Measurements from ENCODE around the gene EIF3L. TPM values are rescaled to one million over a fixed set of nuclear protein-coding genes. Genes with fewer than 3 reads are reported as not detected.

EIF3L gene
- total and polyA plus RNA-seq, 8 donors = 310 to 1,258 (median 1,142) TPM

GRCh38 chr22:37842015-37842793 is 7.0 kb upstream of the EIF3L start:
- Histone ChIP-seq H3K4me3 (no peak overlapping the region), H3K36me3 (peaks cover 0 to 29% of the 10 kb centered on the region in 2 donors), H3K4me1 (peaks cover 12 to 15% of the 10 kb centered on the region in 2 donors), H3K27me3 (no peaks in the 10 kb centered on the region), H3K9me3 (no peaks in the 10 kb centered on the region), H3K27ac (no peak overlapping the region)
- no peak for ATAC-seq
- TF ChIP-seq CTCF (IDR thresholded peaks at IDR 0.05) = no peak
- DNase-seq = no peak
- intact Hi-C loops (cut with DNase I) = no loop called here

GRCh38 chr22:37843741-37844089 is 5.5 kb upstream of the EIF3L start:
- no peak for TF ChIP-seq CTCF (IDR thresholded peaks at IDR 0.05)
- intact Hi-C loops (cut with DNase I) = no loop called here
- Histone ChIP-seq H3K27ac (peak overlapping the region; percentile 89 to 97), H3K4me1 (peaks cover 12 to 25% of the 10 kb centered on the region in 2 donors), H3K4me3 (peak overlapping the region; percentile 74 to 88), H3K27me3 (no peaks in the 10 kb centered on the region), H3K9me3 (no peaks in the 10 kb centered on the region), H3K36me3 (peaks cover 0 to 14% of the 10 kb centered on the region in 2 donors)
- DNase-seq (peak in 1 of 4 donors; percentile 90), ATAC-seq (peak; percentile 59)

GRCh38 chr22:37844904-37845329 is 4.3 kb upstream of the EIF3L start:
- H3K4me3 ChIP-seq = peak overlapping the region; percentile 74 to 88
- peaks cover 0 to 2% of the 10 kb centered on the region in 2 donors for H3K36me3 ChIP-seq
- H3K27ac ChIP-seq = peak overlapping the region; percentile 89 to 97
- no peak for TF ChIP-seq CTCF (IDR thresholded peaks at IDR 0.05)
- H3K9me3 ChIP-seq = no peaks in the 10 kb centered on the region
- peaks cover 15 to 27% of the 10 kb centered on the region in 2 donors for H3K4me1 ChIP-seq
- DNase-seq = no peak
- ATAC-seq = no peak
- no peaks in the 10 kb centered on the region for H3K27me3 ChIP-seq
- intact Hi-C loops (cut with DNase I) = no loop called here

GRCh38 chr22:37846433-37846832 is 2.8 kb upstream of the EIF3L start:
- H3K27ac ChIP-seq = no peak overlapping the region
- intact Hi-C loops (cut with DNase I) = no loop called here
- no peak for ATAC-seq
- H3K36me3 ChIP-seq = peaks cover 0 to 5% of the 10 kb centered on the region in 2 donors
- no peak for DNase-seq
- H3K4me3 ChIP-seq = no peak overlapping the region
- no peaks in the 10 kb centered on the region for H3K27me3 ChIP-seq
- no peaks in the 10 kb centered on the region for H3K9me3 ChIP-seq
- TF ChIP-seq CTCF (IDR thresholded peaks at IDR 0.05) = no peak
- peaks cover 21 to 43% of the 10 kb centered on the region in 2 donors for H3K4me1 ChIP-seq

GRCh38 chr22:37848587-37849088 is 581 bp upstream of the EIF3L start:
- intact Hi-C loops (cut with DNase I) = no loop called here
- no peaks in the 10 kb centered on the region for H3K27me3 ChIP-seq
- no peak for TF ChIP-seq CTCF (IDR thresholded peaks at IDR 0.05)
- H3K4me1 ChIP-seq = peaks cover 9 to 32% of the 10 kb centered on the region in 2 donors
- ATAC-seq = no peak
- no peaks in the 10 kb centered on the region for H3K9me3 ChIP-seq
- peak overlapping the region; percentile 71 to 80 for H3K4me3 ChIP-seq
- H3K36me3 ChIP-seq = peaks cover 0 to 27% of the 10 kb centered on the region in 2 donors
- H3K27ac ChIP-seq = peak overlapping the region; percentile 89 to 90
- DNase-seq = peak in 1 of 4 donors; percentile 5
